Tibial nerve (tissue), 4 donors: ENCODE results near the gene ZNF331. TPM values are rescaled to one million over a fixed set of nuclear protein-coding genes. Genes with fewer than 3 reads are reported as not detected.

Source experiments
- DNase-seq, 2 donors: peaks; one replicate each; pipeline ENCODE4 v3.0.0-alpha.2; 2019; ENCODE audit warnings: low spot score in 2 of 2
- H3K27ac ChIP-seq, 4 donors: fragments of 200-600 bp; sonication (generic) in 3 of 4; one replicate each; pipeline ENCODE4 v1.5.1; 2017 to 2019; ENCODE audit warnings: mild to moderate bottlenecking in 1 of 4
- H3K27me3 ChIP-seq, 2 donors: fragments of 200-600 bp; sonication (generic) in 1 of 2; one replicate each; pipeline versions ENCODE4 v1.5.1 to v1.6.0; 2017 to 2019
- H3K36me3 ChIP-seq, 3 donors: fragments of 200-600 bp; sonication (generic); one replicate each; pipeline ENCODE4 v1.5.1; 2018 to 2019
- H3K4me1 ChIP-seq, 4 donors: fragments of 200-600 bp; sonication (generic) in 3 of 4; one replicate each; pipeline ENCODE4 v1.5.1; 2017 to 2019
- H3K4me3 ChIP-seq, 4 donors: fragments of 200-600 bp; sonication (generic) in 3 of 4; one replicate each; pipeline ENCODE4 v1.5.1; 2017 to 2019; ENCODE audit warnings: mild to moderate bottlenecking in 1 of 4, moderate library complexity in 1 of 4
- H3K9me3 ChIP-seq, 4 donors: fragments of 200-600 bp; sonication (generic) in 3 of 4; one replicate each; pipeline ENCODE4 v1.5.1; 2017 to 2019
- CTCF ChIP-seq, 5 experiments: fragments of 200-600 bp in 3 of 5; fragments of 450-650 bp in 2 of 5; sonication (generic) in 3 of 5; IDR thresholded peaks; one replicate each; pipeline ENCODE4 v1.5.1; 2016 to 2019; ENCODE audit warnings: antibody characterized with exemption in 5 of 5, mild to moderate bottlenecking in 3 of 5, moderate library complexity in 2 of 5
- EP300 ChIP-seq, 2 donors: sonication (generic); formaldehyde crosslinking; IDR thresholded peaks; one replicate each; pipeline ENCODE4 v1.6.1; 2017; ENCODE audit warnings: antibody characterized with exemption in 2 of 2, mild to moderate bottlenecking in 1 of 2
- POLR2A ChIP-seq, 2 donors: fragments of 450-650 bp; IDR thresholded peaks; one replicate each; pipeline ENCODE4 v1.6.1; 2017; ENCODE audit warnings: antibody characterized with exemption in 2 of 2, mild to moderate bottlenecking in 2 of 2, moderate library complexity in 2 of 2
- WGBS, 2 donors: methylation state at CpG; one replicate each; pipeline ENCODE4 v1.1.5; 2018; 5-methylcytosine and 5-hydroxymethylcytosine counted together
- total RNA-seq, 4 donors: library from RNA; depleted of rRNA; stranded (reverse); fragments of >200 nt; gene quantifications; one replicate each; pipeline ENCODE4 v1.1.0, GENCODE V29; 2016

ZNF331 gene
- total RNA-seq, 4 donors from 2014 or later: 27.3 to 46.8 (median 32.9) TPM

GRCh38 chr19:53546758-53547513 lies 9.0 kb downstream of the ZNF331 start:
- Histone ChIP-seq H3K27ac (peak overlapping the region in 2 of 4 donors; percentile 28 to 70), H3K4me1 (peaks cover 0 to 6% (median 0%) of the 10 kb centered on the region in 4 donors), H3K36me3 (peaks cover 0 to 15% (median 2%) of the 10 kb centered on the region in 3 donors), H3K4me3 (no peak overlapping the region), H3K27me3 (no peaks in the 10 kb centered on the region), H3K9me3 (no peaks in the 10 kb centered on the region)
- no peak for DNase-seq
- TF ChIP-seq EP300 (IDR thresholded peaks at IDR 0.05): no peak
- TF ChIP-seq CTCF (IDR thresholded peaks at IDR 0.05): no peak
- no peak for TF ChIP-seq POLR2A (IDR thresholded peaks at IDR 0.05)
- WGBS, 2 donors: 74 to 77% methylated on average over 7 of the region's 7 CpGs

GRCh38 chr19:53549340-53549739 lies 11.4 kb downstream of the ZNF331 start:
- 50 to 60% methylated on average over 3 of the region's 3 CpGs for WGBS, 2 donors
- no peaks in the 10 kb centered on the region for H3K9me3 ChIP-seq
- H3K4me3 ChIP-seq: no peak overlapping the region
- TF ChIP-seq EP300 (IDR thresholded peaks at IDR 0.05): peak; percentile 76 to 81
- no peak for TF ChIP-seq CTCF (IDR thresholded peaks at IDR 0.05)
- no peaks in the 10 kb centered on the region for H3K27me3 ChIP-seq
- no peak for DNase-seq
- peak overlapping the region in 2 of 4 donors; percentile 70 to 75 for H3K27ac ChIP-seq
- peaks cover 0 to 7% (median 2%) of the 10 kb centered on the region in 3 donors for H3K36me3 ChIP-seq
- H3K4me1 ChIP-seq: peaks cover 0 to 13% (median 5%) of the 10 kb centered on the region in 4 donors

GRCh38 chr19:53552001-53552721 lies 14.2 kb downstream of the ZNF331 start:
- no peaks in the 10 kb centered on the region for H3K27me3 ChIP-seq
- WGBS, 2 donors: 90 to 92% methylated on average over 6 of the region's 6 CpGs
- H3K27ac ChIP-seq: no peak overlapping the region
- TF ChIP-seq EP300 (IDR thresholded peaks at IDR 0.05) (no peak), POLR2A (IDR thresholded peaks at IDR 0.05) (no peak), CTCF (IDR thresholded peaks at IDR 0.05) (no peak)
- peaks cover 0 to 13% (median 5%) of the 10 kb centered on the region in 4 donors for H3K4me1 ChIP-seq
- no peak for DNase-seq
- peaks cover 0 to 3% (median 2%) of the 10 kb centered on the region in 3 donors for H3K36me3 ChIP-seq
- no peaks in the 10 kb centered on the region for H3K9me3 ChIP-seq
- no peak overlapping the region for H3K4me3 ChIP-seq

GRCh38 chr19:53553156-53553555 lies 15.2 kb downstream of the ZNF331 start:
- H3K27me3 ChIP-seq: no peaks in the 10 kb centered on the region
- H3K27ac ChIP-seq: peak overlapping the region in 3 of 4 donors; percentile 84 to 89 (median 88)
- H3K36me3 ChIP-seq: peaks cover 0 to 11% (median 2%) of the 10 kb centered on the region in 3 donors
- DNase-seq: no peak
- H3K4me1 ChIP-seq: peaks cover 0 to 13% (median 5%) of the 10 kb centered on the region in 4 donors
- no peaks in the 10 kb centered on the region for H3K9me3 ChIP-seq
- H3K4me3 ChIP-seq: no peak overlapping the region
- WGBS, 2 donors: 85 to 88% methylated on average over 2 of the region's 2 CpGs
- TF ChIP-seq POLR2A (IDR thresholded peaks at IDR 0.05): no peak
- TF ChIP-seq CTCF (IDR thresholded peaks at IDR 0.05): no peak
- TF ChIP-seq EP300 (IDR thresholded peaks at IDR 0.05): no peak
